Endothelial cell of umbilical vein (primary cell): ENCODE measurements around the gene SORCS1. TPM values are rescaled to one million over a fixed set of nuclear protein-coding genes. Genes with fewer than 3 reads are reported as not detected.

ENCODE experiments used
- BruUV-seq: library from RNA; stranded (reverse); fragments of 400-500 nt; replicated peaks from 2 replicates; lab custom pipeline; 2021; lab: Mats Ljungman, UMichigan
- CTCF ChIA-PET: fragments of 300-600, 350-600 bp; sonication (Branson Sonifier 250); formaldehyde crosslinking; loops from one replicate; lab custom pipeline; 2021; ENCODE audit warnings: antibody characterized with exemption, inconsistent platforms; lab: Charles Lee
- POLR2A ChIA-PET: fragments of 300-600, 350-600 bp; sonication (Branson Sonifier 250); formaldehyde crosslinking; loops from one replicate; lab custom pipeline; 2021; ENCODE audit warnings: antibody characterized with exemption, inconsistent platforms; lab: Charles Lee
- DNase-seq: peaks from one replicate; pipeline ENCODE4 v3.0.0-alpha.2; 2011; ENCODE audit warnings: low read depth, low spot score
- FAIRE-seq: peaks from 2 replicates; lab custom pipeline; 2011; peaks lifted over from hg19 to GRCh38; lab: Jason Lieb, UNC
- H2AFZ ChIP-seq: 2 replicates; pipeline ENCODE4 v1.6.0; 2012; ENCODE audit warnings: low read depth, low read length, control low read depth, inconsistent platforms
- H3K27ac ChIP-seq: 2 replicates; pipeline ENCODE4 v1.5.1; 2011; ENCODE audit warnings: low read depth, mild to moderate bottlenecking, control low read depth, low read length, moderate library complexity; ENCODE audit not compliant: insufficient read depth
- H3K27me3 ChIP-seq, 2 experiments: 2 replicates each; pipeline versions ENCODE4 v1.6.0 to v1.6.1; 2011; ENCODE audit warnings: low read length in 2 of 2, mixed read lengths in 1 of 2; ENCODE audit not compliant: control insufficient read depth in 2 of 2, insufficient read depth in 2 of 2
- H3K36me3 ChIP-seq, 2 experiments: 2 replicates in 1 of 2; 3 replicates in 1 of 2; pipeline ENCODE4 v1.5.1; 2011; ENCODE audit warnings: low read length in 2 of 2, mild to moderate bottlenecking in 1 of 2, moderate library complexity in 1 of 2; ENCODE audit not compliant: control insufficient read depth in 2 of 2, insufficient read depth in 2 of 2; ENCODE audit errors: extremely low read depth in 1 of 2
- H3K4me1 ChIP-seq: 3 replicates; pipeline ENCODE4 v1.5.1; 2011; ENCODE audit warnings: mild to moderate bottlenecking, low read length; ENCODE audit not compliant: control insufficient read depth, insufficient read depth; ENCODE audit errors: extremely low read depth
- H3K4me2 ChIP-seq: 2 replicates; pipeline ENCODE4 v1.6.1; 2011; ENCODE audit warnings: low read length, control low read depth, mixed read lengths; ENCODE audit not compliant: insufficient read depth
- H3K4me3 ChIP-seq, 3 experiments: fragments of 200-600 bp in 1 of 3; sonication (generic), shearing (Covaris generic) in 1 of 3; replicated peaks in 1 of 3; 2 replicates each; pipeline ENCODE4 v1.5.1; 2011 to 2016; ENCODE audit warnings: control low read depth in 3 of 3, low read length in 3 of 3, mild to moderate bottlenecking in 2 of 3, inconsistent platforms in 1 of 3, low read depth in 1 of 3, moderate library complexity in 1 of 3; ENCODE audit not compliant: insufficient read depth in 1 of 3
- H3K79me2 ChIP-seq: 2 replicates; pipeline ENCODE4 v1.6.0; 2012; ENCODE audit warnings: low read length, inconsistent platforms; ENCODE audit not compliant: control insufficient read depth, insufficient read depth
- H3K9ac ChIP-seq: replicated peaks from 2 replicates; pipeline ENCODE3; 2011; ENCODE audit warnings: low read length, control low read depth; ENCODE audit not compliant: insufficient read depth; ENCODE audit errors: extremely low read depth
- H3K9me1 ChIP-seq: replicated peaks from 3 replicates; pipeline ENCODE4 v1.6.0; 2011; ENCODE audit warnings: mild to moderate bottlenecking, low read length; ENCODE audit not compliant: control insufficient read depth, insufficient read depth; ENCODE audit errors: extremely low read depth
- H3K9me3 ChIP-seq: replicated peaks from 2 replicates; pipeline ENCODE4 v1.5.1; 2012; ENCODE audit warnings: low read length, inconsistent platforms; ENCODE audit not compliant: control insufficient read depth, insufficient read depth
- H4K20me1 ChIP-seq: replicated peaks from 2 replicates; pipeline ENCODE3; 2011; ENCODE audit warnings: mild to moderate bottlenecking, low read length; ENCODE audit not compliant: control insufficient read depth, insufficient read depth; ENCODE audit errors: extremely low read depth
- CTCF ChIP-seq, 2 donors: IDR thresholded peaks; 1 replicate in 1 of 2; 2 replicates in 1 of 2; pipeline ENCODE4 v1.5.1; 2011; ENCODE audit warnings: low read length in 2 of 2, mild to moderate bottlenecking in 2 of 2, moderate library complexity in 2 of 2, control low read depth in 1 of 2, inconsistent platforms in 1 of 2, low read depth in 1 of 2; ENCODE audit not compliant: insufficient read depth in 1 of 2; ENCODE audit errors: extremely low read depth in 1 of 2
- EZH2 ChIP-seq: IDR thresholded peaks from 2 replicates; pipeline ENCODE4 v1.6.1; 2012; ENCODE audit warnings: borderline replicate concordance, low read depth, mild to moderate bottlenecking, moderate library complexity, low read length, inconsistent platforms; ENCODE audit not compliant: severe bottlenecking
- FOS ChIP-seq: IDR thresholded peaks from 2 replicates; pipeline ENCODE4 v1.6.1; 2011; ENCODE audit warnings: mild to moderate bottlenecking, low read length, moderate library complexity, borderline replicate concordance; ENCODE audit not compliant: insufficient read depth
- GATA2 ChIP-seq: IDR thresholded peaks from 2 replicates; pipeline ENCODE4 v1.7.0; 2011; ENCODE audit warnings: low read depth, mild to moderate bottlenecking, moderate library complexity, mixed read lengths, low read length; ENCODE audit not compliant: insufficient read length, insufficient read depth
- JUN ChIP-seq: IDR thresholded peaks from 2 replicates; pipeline ENCODE4 v1.6.1; 2011; ENCODE audit warnings: borderline replicate concordance, low read depth; ENCODE audit not compliant: insufficient read length, insufficient read depth
- MAX ChIP-seq: IDR thresholded peaks from 2 replicates; pipeline ENCODE4 v1.6.1; 2011; ENCODE audit not compliant: insufficient read depth, insufficient read length
- MYC ChIP-seq: IDR thresholded peaks from one replicate; pipeline ENCODE4 v1.6.1; 2011; ENCODE audit warnings: mild to moderate bottlenecking, low read depth, low read length
- POLR2A ChIP-seq: IDR thresholded peaks from 2 replicates; pipeline ENCODE4 v1.6.1; 2012; ENCODE audit warnings: low read depth, mild to moderate bottlenecking, control low read depth, low read length
- POLR2AphosphoS5 ChIP-seq: IDR thresholded peaks from 2 replicates; pipeline ENCODE4 v1.6.1; 2012; ENCODE audit warnings: low read depth, mild to moderate bottlenecking, control low read depth, low read length, moderate library complexity; ENCODE audit not compliant: insufficient read depth
- dilution Hi-C: fragments of 300-500 bp; cut with MboI; formaldehyde crosslinking; loops from one replicate; pipeline ENCODE4 v1.15.0; 2019; ENCODE audit warnings: low sequenced_read_pairs; ENCODE audit not compliant: extremely low pct_ligation_motif_present
- intact Hi-C: fragments of 100-400 bp; cut with micrococcal nuclease; formaldehyde crosslinking; loops from one replicate; pipeline ENCODE4 v1.10.0; 2022
- polyA plus RNA-seq, 4 experiments: library from polyadenylated mRNA; depleted of rRNA in 3 of 4; stranded (reverse) in 3 of 4; unstranded in 1 of 4; fragments of >200 nt; gene quantifications; 2 replicates each; pipeline versions ENCODE4 v1.2.1 to v1.2.3, GENCODE V29; 2011 to 2012; ENCODE audit warnings: missing spikeins in 1 of 4
- total RNA-seq: library from RNA; stranded (reverse); gene quantifications from 2 replicates; pipeline ENCODE4 v1.2.3, GENCODE V29; 2021

SORCS1 gene
- total and polyA plus RNA-seq, 2 donors (not counting 3 experiments of a cell fraction or from before 2014, with no cell fraction given): not detected

GRCh38 chr10:106696239-106696638 is 468.3 kb downstream of the SORCS1 start:
- no peak overlapping the region for H3K27ac ChIP-seq
- no peaks in the 10 kb centered on the region for H3K36me3 ChIP-seq
- H3K4me3 ChIP-seq: no peak overlapping the region
- intact Hi-C loops: no loop called here
- no peak for TF ChIP-seq JUN
- no peak for TF ChIP-seq MAX
- no peak for TF ChIP-seq CTCF (IDR thresholded peaks at IDR 0.05; ENCODE audit: extremely low read depth in 1 of 2, insufficient read depth in 1 of 2, low read depth in 1 of 2, low read length in 2 of 2)
- TF ChIP-seq POLR2AphosphoS5: no peak
- TF ChIP-seq GATA2: no peak
- no peak for TF ChIP-seq POLR2A
- no peak for TF ChIP-seq EZH2
- no peak for TF ChIP-seq FOS
- TF ChIP-seq MYC: no peak
- H3K9me3 ChIP-seq: no peaks in the 10 kb centered on the region
- H3K27me3 ChIP-seq: no peaks in the 10 kb centered on the region
- H3K4me2 ChIP-seq: no peak overlapping the region
- ChIA-PET POLR2A (no interaction called here), CTCF (no interaction called here)
- BruUV-seq: no TSS peak
- H3K9ac ChIP-seq: no peak overlapping the region
- FAIRE-seq: no peak
- dilution Hi-C loops: no loop called here
- no peaks in the 10 kb centered on the region for H3K79me2 ChIP-seq
- no peaks in the 10 kb centered on the region for H4K20me1 ChIP-seq
- no peaks in the 10 kb centered on the region for H3K9me1 ChIP-seq
- H2AFZ ChIP-seq: no peak overlapping the region
- no peak for DNase-seq
- no peaks in the 10 kb centered on the region for H3K4me1 ChIP-seq
